Choroid plexus epithelial cell (primary cell): ENCODE data around the gene MYH4.

Experiments used
- DNase-seq: peaks from one replicate; pipeline ENCODE4 v3.0.0-alpha.2; 2010; ENCODE audit warnings: low read depth
- H3K4me3 ChIP-seq: 2 replicates; pipeline ENCODE4 v1.5.1; 2011; ENCODE audit warnings: low read depth, mild to moderate bottlenecking, control low read depth, low read length, moderate library complexity
- TF ChIP-seq, protein P1 (sequence below): conservative IDR thresholded peaks from 2 replicates; pipeline ENCODE4 v1.5.1; 2011; ENCODE audit warnings: low read depth, mild to moderate bottlenecking, control low read depth, inconsistent platforms, low read length, moderate library complexity

MYH4 gene

DNA sequence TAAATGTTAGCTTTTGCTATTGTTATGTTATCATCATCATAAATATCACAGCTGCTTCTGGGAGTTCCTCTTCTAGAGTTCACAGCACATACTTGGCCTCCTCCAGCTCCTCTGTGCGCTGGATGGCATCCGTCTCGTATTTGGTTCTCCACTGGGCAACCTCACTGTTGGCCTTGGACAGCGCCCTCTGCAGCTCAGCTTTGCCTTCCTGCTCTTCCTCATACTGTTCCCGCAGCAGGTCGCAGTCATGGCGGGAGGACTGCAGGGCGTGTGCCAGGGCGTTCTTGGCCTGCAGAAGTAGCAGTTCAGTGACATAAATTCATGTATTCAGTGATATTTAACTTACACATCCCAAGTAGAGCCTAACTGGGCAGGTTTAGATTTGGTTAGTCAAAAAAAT is 71.0 kb downstream of the MYH4 start:
- TF ChIP-seq, protein P1, sequence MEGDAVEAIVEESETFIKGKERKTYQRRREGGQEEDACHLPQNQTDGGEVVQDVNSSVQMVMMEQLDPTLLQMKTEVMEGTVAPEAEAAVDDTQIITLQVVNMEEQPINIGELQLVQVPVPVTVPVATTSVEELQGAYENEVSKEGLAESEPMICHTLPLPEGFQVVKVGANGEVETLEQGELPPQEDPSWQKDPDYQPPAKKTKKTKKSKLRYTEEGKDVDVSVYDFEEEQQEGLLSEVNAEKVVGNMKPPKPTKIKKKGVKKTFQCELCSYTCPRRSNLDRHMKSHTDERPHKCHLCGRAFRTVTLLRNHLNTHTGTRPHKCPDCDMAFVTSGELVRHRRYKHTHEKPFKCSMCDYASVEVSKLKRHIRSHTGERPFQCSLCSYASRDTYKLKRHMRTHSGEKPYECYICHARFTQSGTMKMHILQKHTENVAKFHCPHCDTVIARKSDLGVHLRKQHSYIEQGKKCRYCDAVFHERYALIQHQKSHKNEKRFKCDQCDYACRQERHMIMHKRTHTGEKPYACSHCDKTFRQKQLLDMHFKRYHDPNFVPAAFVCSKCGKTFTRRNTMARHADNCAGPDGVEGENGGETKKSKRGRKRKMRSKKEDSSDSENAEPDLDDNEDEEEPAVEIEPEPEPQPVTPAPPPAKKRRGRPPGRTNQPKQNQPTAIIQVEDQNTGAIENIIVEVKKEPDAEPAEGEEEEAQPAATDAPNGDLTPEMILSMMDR: no peak
- DNase-seq: no peak
- H3K4me3 ChIP-seq: no peak overlapping the region

DNA sequence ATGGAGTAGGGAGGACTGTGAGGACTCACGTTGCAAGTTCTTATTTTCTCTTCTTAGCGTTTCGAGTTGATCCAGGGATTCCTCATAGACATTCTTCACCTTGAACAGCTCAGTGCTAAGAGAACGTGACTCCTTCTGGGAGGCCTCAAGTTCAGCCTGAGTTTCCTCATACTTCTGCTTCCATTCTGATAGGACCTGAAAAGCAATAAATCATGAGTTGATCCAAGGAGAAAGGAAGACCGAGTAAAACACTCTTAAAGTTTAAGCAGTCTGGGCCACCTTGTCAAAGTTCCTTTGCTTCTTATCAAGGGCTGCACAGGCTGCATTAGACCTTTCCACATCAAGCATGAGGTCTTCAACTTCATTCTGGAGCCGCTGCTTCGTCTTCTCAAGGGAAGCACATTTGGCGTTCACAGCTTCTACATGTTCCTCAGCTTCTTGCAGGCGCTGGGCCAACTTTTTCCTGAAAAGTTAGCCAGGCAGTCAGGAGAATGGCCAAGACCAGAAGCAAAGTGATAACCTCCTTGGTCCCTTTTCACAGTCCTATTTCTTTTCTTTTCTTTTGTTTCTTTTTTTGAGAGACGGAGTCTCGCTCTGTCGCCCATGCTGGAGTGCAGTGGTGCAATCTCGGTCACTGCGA is 72.7 kb downstream of the MYH4 start:
- TF ChIP-seq, protein P1: no peak
- no peak overlapping the region for H3K4me3 ChIP-seq
- DNase-seq: no peak

DNA sequence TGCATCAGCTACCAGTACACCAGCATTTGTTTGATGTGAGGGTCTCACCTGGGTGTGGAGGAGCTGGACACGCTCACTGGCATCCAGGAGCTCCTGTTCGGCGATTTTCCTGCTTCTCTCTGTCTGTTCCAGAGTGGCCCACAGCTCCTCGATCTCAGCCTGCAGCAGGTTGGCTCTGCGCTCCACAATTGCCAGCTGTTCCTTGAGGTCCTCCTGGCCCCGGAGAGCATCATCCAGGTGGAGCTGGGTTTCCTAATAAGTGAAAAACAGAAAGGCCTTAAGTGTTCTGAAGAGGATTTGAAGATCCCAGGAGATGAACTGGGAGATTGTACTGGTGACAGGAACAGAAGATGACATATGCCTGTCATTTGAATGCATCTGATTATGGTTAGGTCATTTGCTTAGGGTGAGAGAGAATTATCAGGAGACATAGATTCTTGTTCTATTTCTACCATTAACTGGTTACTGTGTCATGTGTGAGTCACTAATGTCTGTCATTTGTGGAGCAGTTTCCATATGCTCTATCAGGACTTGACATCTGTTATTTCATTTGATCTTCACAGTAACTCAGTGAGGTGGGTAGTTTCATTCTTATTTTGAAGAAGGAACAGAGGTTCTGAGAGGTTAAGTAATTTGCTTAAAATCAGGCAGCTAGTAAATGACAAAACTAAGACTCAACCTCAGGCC is 75.0 kb downstream of the MYH4 start:
- TF ChIP-seq, protein P1: no peak
- no peak for DNase-seq
- no peak overlapping the region for H3K4me3 ChIP-seq
